ENCODE measurements around the gene LDLRAD3. TPM values are rescaled to one million over a fixed set of nuclear protein-coding genes. Genes with fewer than 3 reads are reported as not detected.

The LDLRAD3 gene
- total RNA-seq, 1 experiment from 2014 or later, result 3.3 TPM

DNA sequence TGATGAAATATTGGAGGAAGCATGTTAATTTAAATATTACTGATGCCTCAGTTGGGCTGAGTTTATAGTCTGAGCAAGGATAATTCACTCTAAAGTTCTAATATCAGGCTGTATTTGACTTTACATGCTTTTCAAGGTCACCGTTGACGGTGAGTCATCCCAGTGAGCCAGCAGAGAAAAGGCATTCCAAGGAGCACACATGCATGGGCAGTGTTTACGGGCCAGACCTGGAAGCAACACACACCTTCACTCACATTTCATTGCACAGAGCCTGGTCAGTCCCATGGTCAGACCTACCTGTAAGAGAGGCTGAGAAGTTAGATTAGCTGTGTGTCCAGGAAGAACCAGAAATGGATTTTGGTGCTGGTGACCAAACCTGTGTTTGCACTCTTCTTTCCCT lies 291.9 kb downstream of the LDLRAD3 start:
- no peak for DNase-seq (ENCODE audit: low spot score)

DNA sequence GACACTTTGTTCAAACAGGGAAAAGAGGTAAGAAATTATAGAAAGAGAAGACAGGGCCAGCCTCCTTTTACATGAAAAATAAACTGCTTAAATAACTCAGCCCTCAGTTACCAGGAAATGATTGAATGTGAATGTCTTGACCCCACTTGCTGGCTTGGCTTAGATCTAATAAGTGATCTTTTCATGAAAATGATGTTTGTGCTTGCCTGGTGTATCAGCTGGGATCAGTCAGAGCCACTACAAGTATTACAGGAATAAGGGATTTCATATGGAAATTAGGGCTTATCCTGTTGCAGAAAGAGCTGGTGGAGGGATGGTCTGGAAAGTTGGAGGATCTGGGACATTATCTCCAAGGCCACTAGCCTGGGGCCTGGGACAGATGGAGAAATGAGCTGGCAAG lies 293.5 kb downstream of the LDLRAD3 start:
- no peak for DNase-seq (ENCODE audit: low spot score)

GRCh38 chr11:36238036-36238631 lies 294.3 kb downstream of the LDLRAD3 start:
- no peak for DNase-seq (ENCODE audit: low spot score)

DNA sequence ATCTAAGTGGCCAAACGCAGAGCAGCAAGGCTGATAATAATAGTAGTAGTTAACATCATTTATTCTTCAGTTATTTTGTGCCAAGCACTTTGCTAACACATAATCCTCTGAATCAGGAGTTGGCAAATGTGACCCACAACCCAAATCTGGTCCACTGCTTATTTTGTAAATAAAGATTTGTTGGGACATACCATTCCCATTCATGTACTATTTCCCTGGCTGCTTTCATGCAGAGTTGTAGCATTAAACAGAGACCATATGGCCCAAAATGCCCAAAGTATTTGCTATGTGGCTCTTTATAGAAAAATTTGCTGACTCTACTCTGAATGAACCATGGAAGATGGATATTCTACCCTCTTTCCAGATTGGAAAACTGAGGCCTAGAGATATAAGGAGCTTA lies 295.0 kb downstream of the LDLRAD3 start:
- no peak for DNase-seq (ENCODE audit: low spot score)

DNA sequence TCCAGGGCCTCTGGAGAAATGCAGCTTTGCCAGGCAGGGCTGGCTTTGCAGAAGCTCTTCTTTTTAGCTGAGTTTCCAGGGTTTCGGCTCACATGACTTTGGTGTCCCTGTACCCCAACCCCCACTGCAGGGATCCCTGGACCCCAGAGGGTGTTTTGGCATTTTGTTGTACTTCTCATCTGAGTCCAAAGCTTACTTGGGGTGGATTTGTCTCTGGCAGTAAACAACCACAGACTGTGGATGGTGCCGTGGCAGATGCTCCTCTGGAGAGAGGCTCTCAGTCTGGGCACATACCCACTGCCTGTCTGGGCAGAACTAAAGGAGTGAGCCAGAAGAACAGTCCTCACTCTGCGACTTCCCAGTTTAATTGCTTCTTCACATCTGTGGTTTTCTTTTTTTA lies 295.8 kb downstream of the LDLRAD3 start:
- DNase-seq (ENCODE audit: low spot score), result no peak

DNA sequence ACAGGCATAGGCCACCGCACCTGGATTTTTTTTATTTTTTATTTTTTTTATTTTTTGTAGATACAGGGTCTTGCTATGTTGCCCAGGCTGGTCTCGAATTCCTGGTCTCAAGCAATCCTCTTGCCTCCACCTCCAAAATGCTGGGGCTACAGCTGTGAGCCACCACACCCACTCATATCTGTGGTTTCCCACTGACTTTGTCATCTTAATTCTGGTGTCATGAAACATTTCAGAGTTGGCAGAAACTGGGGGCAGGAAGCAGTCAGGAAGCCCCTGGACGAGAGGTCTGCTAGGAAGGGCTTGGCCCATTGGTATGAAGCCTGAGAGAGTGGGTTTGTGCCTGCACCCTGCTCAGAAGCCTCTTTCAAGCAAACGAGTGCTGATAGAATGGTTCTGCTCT lies 296.3 kb downstream of the LDLRAD3 start:
- no peak for DNase-seq (ENCODE audit: low spot score)

GRCh38 chr11:36240801-36241200 lies 296.9 kb downstream of the LDLRAD3 start:
- no peak for DNase-seq (ENCODE audit: low spot score)

- no peak for DNase-seq (ENCODE audit: low spot score)
Measured at GRCh38 chr11:36241497-36241896, 297.6 kb downstream of the LDLRAD3 start.

- no peak for DNase-seq (ENCODE audit: low spot score)
Measured at GRCh38 chr11:36243641-36244040, 299.8 kb downstream of the LDLRAD3 start.

GRCh38 chr11:36247493-36247892 lies 303.6 kb downstream of the LDLRAD3 start:
- no peak for DNase-seq (ENCODE audit: low spot score)

GRCh38 chr11:36248436-36248835 lies 304.6 kb downstream of the LDLRAD3 start:
- no peak for DNase-seq (ENCODE audit: low spot score)

DNA sequence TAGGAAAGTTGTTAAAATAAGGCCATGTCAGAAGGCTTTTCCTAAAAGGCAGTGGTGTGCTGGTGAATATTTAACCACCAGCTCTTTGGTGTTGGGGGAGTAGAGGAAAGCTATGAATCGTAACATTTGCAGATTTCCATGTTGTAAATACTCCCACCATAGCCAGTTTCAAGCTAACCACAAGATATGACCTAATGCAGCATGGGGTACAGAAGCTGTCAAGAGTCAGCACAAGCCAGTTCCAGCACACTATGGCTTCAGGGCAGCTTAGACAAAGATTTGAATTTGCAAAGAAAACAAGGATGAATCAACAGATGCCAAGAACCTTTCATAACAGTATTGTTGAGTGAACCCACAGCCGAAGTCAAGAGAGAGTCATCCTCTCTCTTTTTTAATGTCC lies 305.4 kb downstream of the LDLRAD3 start:
- no peak for DNase-seq (ENCODE audit: low spot score)

DNA sequence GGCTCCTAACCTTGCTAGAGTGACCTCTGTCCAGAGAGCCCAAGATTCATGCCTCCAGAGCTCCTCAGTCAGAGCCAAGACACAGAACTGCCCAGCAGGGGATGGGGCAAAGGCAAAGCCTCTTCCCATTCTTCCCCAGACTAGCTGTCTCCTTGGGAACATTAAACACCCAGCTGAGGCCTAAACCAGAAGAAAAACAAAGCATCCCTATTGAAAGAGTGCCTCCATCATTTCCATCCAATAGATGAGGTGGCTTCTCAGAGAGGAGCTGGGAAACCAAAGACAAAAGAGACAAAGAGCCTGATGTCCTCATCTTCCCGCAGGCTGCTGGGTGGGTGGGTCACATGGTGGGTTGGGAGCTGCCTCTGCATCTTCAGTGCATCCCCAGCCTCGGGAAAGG lies 308.0 kb downstream of the LDLRAD3 start:
- DNase-seq (ENCODE audit: low spot score), result no peak

GRCh38 chr11:36253238-36253637 lies 309.4 kb downstream of the LDLRAD3 start:
- DNase-seq (ENCODE audit: low spot score), result no peak

- DNase-seq (ENCODE audit: low spot score), result no peak
Measured at GRCh38 chr11:36254713-36255112, 310.9 kb downstream of the LDLRAD3 start.

DNA sequence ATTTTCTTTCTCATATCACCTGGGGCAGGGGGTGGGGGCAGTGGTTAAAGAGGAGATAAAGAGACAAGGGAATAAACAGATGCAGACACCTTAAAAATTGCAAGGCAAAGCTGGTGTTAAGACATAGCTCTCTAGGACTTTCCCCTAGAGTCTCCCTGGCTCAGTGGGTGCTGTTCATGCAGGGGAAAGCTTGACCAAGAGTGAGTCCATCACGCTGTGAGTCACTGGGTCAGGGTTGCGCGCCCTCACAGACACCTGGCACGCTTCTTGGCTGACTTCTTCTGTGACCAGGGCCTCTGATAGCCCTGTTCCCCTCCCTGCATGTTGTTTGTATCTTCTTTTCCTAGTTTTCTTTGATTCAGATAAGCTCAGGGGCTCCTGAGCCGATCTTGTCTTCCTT lies 313.5 kb downstream of the LDLRAD3 start:
- no peak for DNase-seq (ENCODE audit: low spot score)

DNA sequence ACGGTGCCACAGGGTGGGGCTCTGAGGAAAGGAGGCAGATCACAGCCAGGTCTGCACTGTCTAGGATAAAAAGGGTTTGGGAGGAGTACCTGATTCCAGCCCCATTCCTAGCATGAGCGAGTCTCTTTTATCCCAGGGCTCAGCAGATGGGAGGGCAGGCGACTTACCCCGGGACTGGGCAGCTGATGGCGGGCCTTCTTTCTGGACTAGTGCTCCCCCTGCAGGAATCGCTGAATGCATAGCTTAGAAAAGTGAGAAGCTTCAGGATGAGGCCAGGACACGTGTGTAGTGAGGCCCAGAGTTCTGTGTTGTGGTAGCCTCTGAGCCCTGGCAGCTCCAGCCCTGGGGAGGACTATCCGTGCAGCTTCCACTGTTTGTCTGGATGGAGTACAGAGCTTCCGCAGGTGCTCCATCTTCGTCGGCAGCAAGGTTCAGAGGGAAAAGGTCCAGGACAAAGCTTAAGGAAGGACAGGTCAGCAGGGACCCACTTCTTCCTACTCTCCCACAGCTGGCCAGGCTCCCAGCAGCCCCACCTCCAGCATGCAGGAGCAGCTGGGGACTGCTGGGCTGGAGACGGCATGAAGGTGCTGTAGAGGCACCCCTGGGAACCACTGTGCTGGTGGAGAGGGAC lies 315.0 kb downstream of the LDLRAD3 start:
- DNase-seq (ENCODE audit: low spot score), result peak; percentile 67

DNA sequence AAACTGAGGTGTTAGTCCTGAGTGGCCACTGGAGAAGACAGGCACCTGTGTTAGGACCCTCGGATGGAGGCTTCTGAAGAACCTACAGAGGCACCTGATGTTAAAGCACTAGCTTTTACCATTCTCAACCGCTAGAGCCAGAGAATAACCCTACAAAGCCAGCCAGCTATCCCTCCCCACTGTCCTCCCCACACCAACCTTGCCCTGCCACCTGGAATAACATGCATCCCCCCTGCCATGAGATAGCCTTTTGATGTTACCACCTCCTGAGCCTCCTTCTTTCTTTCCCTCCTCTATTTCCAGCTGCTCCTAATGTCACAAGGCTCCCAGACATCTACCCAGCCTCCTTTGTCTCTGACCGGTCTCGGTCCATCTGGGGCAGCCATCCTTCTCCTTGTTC lies 317.2 kb downstream of the LDLRAD3 start:
- no peak for DNase-seq (ENCODE audit: low spot score)

DNA sequence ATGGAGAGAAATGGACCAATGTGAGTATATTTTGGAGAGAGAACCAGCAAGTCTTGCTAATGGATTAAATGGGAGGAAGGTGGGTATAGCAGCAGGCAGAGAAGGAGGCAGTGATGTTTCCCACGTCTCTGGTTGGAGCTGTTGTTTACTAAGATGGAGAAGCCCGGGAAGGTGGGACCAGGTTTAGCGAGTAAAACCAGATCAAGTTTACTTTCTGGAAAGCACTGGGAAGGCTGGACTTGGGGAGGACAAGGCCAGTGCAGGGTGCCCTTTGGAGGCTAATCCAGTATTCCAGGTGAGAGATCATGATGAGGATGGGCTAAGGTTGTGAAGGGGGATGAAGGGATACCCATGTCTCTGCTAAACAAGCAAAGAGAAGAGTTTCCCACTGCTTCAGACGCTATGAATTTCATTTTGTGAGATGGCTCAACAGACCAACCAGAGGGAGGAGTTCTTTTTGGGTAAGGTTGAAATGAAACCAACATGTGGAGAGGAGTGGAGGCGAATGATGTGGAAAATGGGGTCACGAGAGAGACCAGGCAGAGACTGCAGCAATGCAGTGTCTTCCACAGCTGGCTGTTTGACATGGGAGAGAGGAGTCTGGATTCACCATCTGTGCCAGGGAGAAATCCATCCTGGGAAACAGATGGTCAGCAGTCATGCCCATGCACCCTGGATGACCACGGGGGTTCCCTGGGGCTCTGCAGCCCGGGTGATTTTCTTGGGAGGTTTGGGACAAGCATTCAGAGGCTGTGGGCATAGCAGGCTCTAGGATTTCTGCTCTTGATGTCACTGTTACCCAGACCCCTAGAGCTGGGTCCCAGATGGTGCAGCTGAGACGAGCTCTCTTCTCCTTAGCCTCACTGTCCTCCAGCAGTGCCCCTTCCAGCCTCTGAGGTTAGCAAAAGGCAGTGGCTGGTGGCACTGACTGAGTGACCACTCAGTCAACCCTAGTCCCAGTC lies 320.4 kb downstream of the LDLRAD3 start:
- no peak for DNase-seq (ENCODE audit: low spot score)

DNA sequence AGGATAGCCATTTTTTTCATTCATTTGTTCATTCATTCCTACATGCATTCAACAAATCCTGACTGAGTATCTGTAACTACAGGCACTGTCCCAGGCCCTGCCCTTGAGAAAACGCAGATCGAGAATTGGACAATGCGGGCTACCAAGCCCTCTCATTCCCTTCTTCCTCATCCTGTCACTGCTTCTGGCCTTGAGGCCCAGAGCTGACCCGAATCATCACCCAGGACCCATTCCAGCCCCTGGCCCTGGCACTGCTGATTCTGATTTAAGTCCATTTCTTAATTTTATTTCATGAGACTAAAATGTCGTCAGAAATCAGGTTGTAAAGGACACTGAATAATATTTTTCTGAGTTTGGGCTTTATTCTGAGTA lies 321.1 kb downstream of the LDLRAD3 start:
- DNase-seq (ENCODE audit: low spot score), result no peak

DNA sequence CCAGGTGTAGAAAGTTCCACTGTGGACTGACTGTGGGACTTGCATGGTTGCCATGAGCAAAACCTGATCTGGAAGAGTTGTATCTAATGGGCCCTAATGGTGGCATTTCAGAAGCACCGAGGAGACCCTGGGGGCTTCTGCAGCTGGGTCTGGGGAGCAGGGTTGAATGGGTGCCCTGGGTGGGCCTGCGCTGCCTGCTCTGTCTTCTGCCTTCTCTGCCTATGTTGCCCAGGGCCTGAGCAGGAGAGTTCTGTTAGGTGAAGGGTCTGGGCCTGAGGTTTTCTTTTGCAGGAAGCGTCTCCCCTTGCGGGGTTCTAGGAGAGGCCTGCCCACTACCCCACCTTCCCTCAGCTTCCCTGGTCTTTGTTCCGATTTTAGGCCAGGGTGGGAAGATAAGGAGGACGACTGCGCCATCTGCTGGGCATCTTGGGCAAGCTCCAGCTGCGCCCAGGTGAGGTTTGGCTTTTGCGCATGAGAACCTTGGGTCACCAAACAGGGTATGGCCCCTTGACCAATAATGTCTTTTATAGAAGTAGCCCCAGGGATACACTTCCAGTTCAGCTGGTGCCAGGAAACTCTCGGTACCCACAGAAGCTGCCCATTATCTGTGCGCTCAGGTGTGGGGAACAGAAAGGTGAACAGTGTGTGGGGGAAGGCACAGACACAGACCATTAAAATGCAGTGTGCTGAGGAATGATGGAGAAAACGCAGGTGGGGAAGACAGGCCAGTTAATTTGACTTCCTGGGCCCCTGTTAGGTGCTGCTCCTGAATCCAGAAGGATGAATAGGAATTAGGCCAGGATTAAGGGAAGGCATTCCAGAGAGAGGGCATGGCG lies 322.1 kb downstream of the LDLRAD3 start:
- peak; percentile 76 for DNase-seq (ENCODE audit: low spot score)

GRCh38 chr11:36266767-36267166 lies 322.9 kb downstream of the LDLRAD3 start:
- DNase-seq (ENCODE audit: low spot score), result no peak
